ENCODE measurements around the gene UVSSA.
"Not testable (repeated sequence)": the region's sequence is repeated elsewhere in the genome, so short reads cannot be mapped to it uniquely, and the experiment has no call there.

- not testable (repeated sequence) for TF ChIP-seq CTCF (IDR thresholded peaks at IDR 0.05); MXD4 (CRISPR knock-in tag; IDR thresholded peaks at IDR 0.05; ENCODE audit: borderline replicate concordance); ZNF263 (CRISPR knock-in tag; IDR thresholded peaks at IDR 0.05; ENCODE audit: low read depth); SP1 (CRISPR knock-in tag; conservative IDR thresholded peaks at IDR 0.05); IRF1 (CRISPR knock-in tag; IDR thresholded peaks at IDR 0.05); NR3C1 (CRISPR knock-in tag; conservative IDR thresholded peaks at IDR 0.05; ENCODE audit: low read depth); ESRRA (CRISPR knock-in tag; IDR thresholded peaks at IDR 0.05; ENCODE audit: borderline replicate concordance)
These were observed 13.0 kb upstream of the UVSSA start for GRCh38 chr4:1333851-1334578.
